Left colon (tissue), 2 donors: ENCODE data around the gene PARP16. TPM values are rescaled to one million over a fixed set of nuclear protein-coding genes. Genes with fewer than 3 reads are reported as not detected.

Experiments used
- ATAC-seq: fragments of 200-7000 bp; cut with Tn5 transposase; one replicate; pipeline ENCODE4 v1.9.1; 2020; ENCODE audit warnings: mild to moderate bottlenecking, moderate library complexity
- DNase-seq, 2 donors: peaks; one replicate each; pipeline ENCODE4 v3.0.0-alpha.2; 2020
- intact Hi-C, 2 donors: fragments of 100-400 bp; cut with DNase I in 1 of 2; cut with micrococcal nuclease in 1 of 2; formaldehyde crosslinking; loops; one replicate each; pipeline versions ENCODE4 v1.11.2 to v1.14.0; 2022; cut with DNase I, micrococcal nuclease
- total RNA-seq, 2 donors: library from RNA; stranded (reverse); fragmentation: NEBNext Ultra II Directional; extraction: Animal tissue kit (Norgen Biotek cat#: 25700); gene quantifications; one replicate each; pipeline ENCODE4 v1.2.1, GENCODE V29; 2021
- donor health status: DM: no; HTN: no; CAD: no.
- donor health status: DM: yes; HTN: yes; CAD: no.

Gene PARP16
- total RNA-seq, 2 donors from 2014 or later: 7.6 to 9.0 TPM

- intact Hi-C loops: no loop called here
- no peak for ATAC-seq
- no peak for DNase-seq
Measured at GRCh38 chr15:65215496-65215895, 71.2 kb downstream of the PARP16 start.

- DNase-seq: no peak
- intact Hi-C loops: no loop called here
- ATAC-seq: no peak
Measured at GRCh38 chr15:65214010-65214409, 72.7 kb downstream of the PARP16 start.

- intact Hi-C loops: no loop called here
- ATAC-seq (no peak), DNase-seq (no peak)
Measured at GRCh38 chr15:65213241-65213640, 73.4 kb downstream of the PARP16 start.

GRCh38 chr15:65212097-65212496, 74.6 kb downstream of the PARP16 start:
- peak; percentile 39 for ATAC-seq
- intact Hi-C loops: no loop called here
- DNase-seq: peak in 1 of 2 donors; percentile 19

GRCh38 chr15:65211482-65211982, 75.2 kb downstream of the PARP16 start:
- intact Hi-C loops: no loop called here

GRCh38 chr15:65210770-65211481, 75.8 kb downstream of the PARP16 start, which contains the start of gene CILP:
CILP (minus strand) TSS chr15:65211473; CDS start chr15:65209755, 1,718 bp downstream.
- intact Hi-C loops: no loop called here
- no peak for ATAC-seq
- no peak for DNase-seq

More at GRCh38 chr15:65211482-65211982, 75.2 kb downstream of the PARP16 start:
- peak in 1 of 2 donors; percentile 29 for DNase-seq
- ATAC-seq: no peak

- ATAC-seq: no peak
- no peak for DNase-seq
- intact Hi-C loops: no loop called here
Measured at GRCh38 chr15:65209701-65210643, 76.7 kb downstream of the PARP16 start.

GRCh38 chr15:65208647-65209046, 78.0 kb downstream of the PARP16 start:
- DNase-seq: no peak
- intact Hi-C loops: no loop called here

More at GRCh38 chr15:65208647-65209046, 78.0 kb downstream of the PARP16 start:
- ATAC-seq: no peak

Other genes with a start within 250 kb of the PARP16 start
- 100 to 1,000 TPM; 104 to 127 TPM for gene SLC51B, start 241.5 kb downstream of the PARP16 start, total RNA-seq
- gene RASL12, start 218.9 kb downstream of the PARP16 start, total RNA-seq: 1 to 10 TPM; 2.0 to 9.2 TPM
- gene KBTBD13, start 210.1 kb downstream of the PARP16 start, total RNA-seq: under 1 TPM in 1 of 2 donors, not detected in 1; 0.08 TPM
- 1 to 10 TPM; 2.3 to 3.2 TPM for gene UBAP1L, start 171.7 kb downstream of the PARP16 start, total RNA-seq
- 10 to 100 TPM; 14.9 to 16.8 TPM for gene PDCD7, start 153.1 kb downstream of the PARP16 start, total RNA-seq
- 10 to 100 TPM; 49.2 to 51.9 TPM for gene CLPX, start 101.5 kb downstream of the PARP16 start, total RNA-seq
- 10 to 100 TPM in 1 of 2 donors, 1 to 10 TPM in 1; 3.5 to 13.4 TPM for gene CILP, start 75.4 kb downstream of the PARP16 start, total RNA-seq
- not detected for gene RNU5A-1, start 9.2 kb upstream of the PARP16 start, total RNA-seq
- not detected for gene RNU5B-1, start 17.8 kb upstream of the PARP16 start, total RNA-seq
- under 1 TPM in 1 of 2 donors, not detected in 1; 0.25 TPM for gene IGDCC3, start 91.1 kb upstream of the PARP16 start, total RNA-seq
- gene IGDCC4, start 136.1 kb upstream of the PARP16 start, total RNA-seq: 1 to 10 TPM in 1 of 2 donors, under 1 TPM in 1; 0.43 to 1.7 TPM
- 10 to 100 TPM; 36.1 to 36.4 TPM for gene DPP8, start 230.8 kb upstream of the PARP16 start, total RNA-seq
- 10 to 100 TPM; 29.0 to 29.9 TPM for gene HACD3, start 243.6 kb upstream of the PARP16 start, total RNA-seq